Right lung (tissue), 5 donors: ENCODE measurements around the gene TNFRSF14. TPM values are rescaled to one million over a fixed set of nuclear protein-coding genes. Genes with fewer than 3 reads are reported as not detected.
"Not testable (repeated sequence)": the region's sequence is repeated elsewhere in the genome, so short reads cannot be mapped to it uniquely, and the experiment has no call there.

Experiments used
- DNase-seq, 2 donors: peaks; one replicate each; pipeline ENCODE4 v3.0.0-alpha.2; 2013
- polyA plus RNA-seq, 5 donors: library from polyadenylated mRNA; unstranded; fragments of 120-200 nt; gene quantifications; one replicate each; pipeline versions ENCODE4 v1.2.1 to v1.2.3, GENCODE V29; 2013; ENCODE audit warnings: inconsistent platforms in 1 of 5, low replicate concordance in 1 of 5; ENCODE audit not compliant: insufficient read length in 5 of 5, insufficient read depth in 1 of 5

The TNFRSF14 gene
- polyA plus RNA-seq, 5 donors, result 19.5 to 34.0 (median 25.7) TPM

- no peak for DNase-seq
Observed at GRCh38 chr1:2552189-2552588, 4.0 kb upstream of the TNFRSF14 start.

- DNase-seq, result not testable (repeated sequence)
Observed at GRCh38 chr1:2553076-2553475, 3.1 kb upstream of the TNFRSF14 start.

- DNase-seq, result no peak
Observed at GRCh38 chr1:2553871-2554620, 2.1 kb upstream of the TNFRSF14 start.

GRCh38 chr1:2554621-2555387 lies 1.4 kb upstream of the TNFRSF14 start:
- DNase-seq, result no peak

GRCh38 chr1:2555634-2556276 lies 416 bp upstream of the TNFRSF14 start:
- DNase-seq, result no peak

GRCh38 chr1:2556678-2557481 lies 709 bp downstream of the TNFRSF14 start:
- DNase-seq, result no peak

GRCh38 chr1:2557482-2558400 lies 1.6 kb downstream of the TNFRSF14 start:
- DNase-seq, result no peak

- DNase-seq, result no peak
Observed at GRCh38 chr1:2558420-2558819, 2.2 kb downstream of the TNFRSF14 start.

- no peak for DNase-seq
Observed at GRCh38 chr1:2558861-2559260, 2.7 kb downstream of the TNFRSF14 start.

- DNase-seq, result no peak
Observed at GRCh38 chr1:2559509-2560298, 3.5 kb downstream of the TNFRSF14 start.

- no peak for DNase-seq
Observed at GRCh38 chr1:2560299-2561073, 4.3 kb downstream of the TNFRSF14 start.

- DNase-seq, result no peak
Observed at GRCh38 chr1:2561446-2561845, 5.3 kb downstream of the TNFRSF14 start.

- no peak for DNase-seq
Observed at GRCh38 chr1:2561898-2562895, 6.0 kb downstream of the TNFRSF14 start.

GRCh38 chr1:2563205-2563604 lies 7.0 kb downstream of the TNFRSF14 start:
- DNase-seq, result no peak

- DNase-seq, result no peak
Observed at GRCh38 chr1:2564006-2564814, 8.0 kb downstream of the TNFRSF14 start.

- no peak for DNase-seq
Observed at GRCh38 chr1:2564815-2565374, 8.7 kb downstream of the TNFRSF14 start.
